ENCODE data around the gene ACER2. TPM values are rescaled to one million over a fixed set of nuclear protein-coding genes. Genes with fewer than 3 reads are reported as not detected.
"Not testable (repeated sequence)": the region's sequence is repeated elsewhere in the genome, so short reads cannot be mapped to it uniquely, and the experiment has no call there.

Gene ACER2
- total and polyA plus RNA-seq, 2 donors: 5.1 to 57.7 TPM

GRCh38 chr9:19416143-19416542 lies 7.3 kb downstream of the ACER2 start:
- 94% methylated on average over 2 of the region's 2 CpGs for WGBS
- no peak overlapping the region for H3K27ac ChIP-seq (ENCODE audit: low read depth)
- no peaks in the 10 kb centered on the region for H3K4me1 ChIP-seq (ENCODE audit: insufficient read depth)
- no peak for DNase-seq (ENCODE audit: extremely low spot score)
- H3K4me3 ChIP-seq (ENCODE audit: low read depth, low read length): no peak overlapping the region
- H3K36me3 ChIP-seq (ENCODE audit: insufficient read depth): no peaks in the 10 kb centered on the region

GRCh38 chr9:19420877-19421276 lies 12.1 kb downstream of the ACER2 start:
- no peak overlapping the region for H3K4me3 ChIP-seq (ENCODE audit: low read depth, low read length)
- 90% methylated on average over 1 of the region's 1 CpG for WGBS

GRCh38 chr9:19423163-19423562 lies 14.4 kb downstream of the ACER2 start:
- H3K4me1 ChIP-seq (ENCODE audit: insufficient read depth): no peaks in the 10 kb centered on the region
- 88% methylated on average over 3 of the region's 3 CpGs for WGBS
- H3K4me3 ChIP-seq (ENCODE audit: low read depth, low read length): no peak overlapping the region
- no peaks in the 10 kb centered on the region for H3K36me3 ChIP-seq (ENCODE audit: insufficient read depth)
- no peak for DNase-seq (ENCODE audit: extremely low spot score)
- H3K27ac ChIP-seq (ENCODE audit: low read depth): no peak overlapping the region

More at GRCh38 chr9:19420877-19421276, 12.1 kb downstream of the ACER2 start:
- Histone ChIP-seq H3K36me3 (ENCODE audit: insufficient read depth) (no peaks in the 10 kb centered on the region), H3K4me1 (ENCODE audit: insufficient read depth) (no peaks in the 10 kb centered on the region), H3K27ac (ENCODE audit: low read depth) (no peak overlapping the region)
- DNase-seq (ENCODE audit: extremely low spot score): no peak

GRCh38 chr9:19424176-19424779 lies 15.5 kb downstream of the ACER2 start:
- WGBS: 44% methylated on average over 3 of the region's 3 CpGs
- H3K4me1 ChIP-seq (ENCODE audit: insufficient read depth): no peaks in the 10 kb centered on the region
- no peaks in the 10 kb centered on the region for H3K36me3 ChIP-seq (ENCODE audit: insufficient read depth)
- DNase-seq (ENCODE audit: extremely low spot score): no peak
- H3K27ac ChIP-seq (ENCODE audit: low read depth): no peak overlapping the region
- no peak overlapping the region for H3K4me3 ChIP-seq (ENCODE audit: low read depth, low read length)

GRCh38 chr9:19429595-19429994 lies 20.8 kb downstream of the ACER2 start:
- H3K27ac ChIP-seq (ENCODE audit: low read depth): no peak overlapping the region
- H3K4me3 ChIP-seq (ENCODE audit: low read depth, low read length): no peak overlapping the region
- whole genome bisulfite sequencing: 76% methylated on average over 2 of the region's 2 CpGs
- no peak for DNase-seq (ENCODE audit: extremely low spot score)
- H3K36me3 ChIP-seq (ENCODE audit: insufficient read depth): no peaks in the 10 kb centered on the region
- H3K4me1 ChIP-seq (ENCODE audit: insufficient read depth): no peaks in the 10 kb centered on the region

- Histone ChIP-seq H3K4me3 (ENCODE audit: low read depth, low read length) (no peak overlapping the region), H3K4me1 (ENCODE audit: insufficient read depth) (no peaks in the 10 kb centered on the region), H3K36me3 (ENCODE audit: insufficient read depth) (no peaks in the 10 kb centered on the region), H3K27ac (ENCODE audit: low read depth) (no peak overlapping the region)
- no peak for DNase-seq (ENCODE audit: extremely low spot score)
- 87% methylated on average over 2 of the region's 2 CpGs for WGBS
Observed at GRCh38 chr9:19430201-19430760, 21.5 kb downstream of the ACER2 start.

GRCh38 chr9:19431361-19432171 lies 22.8 kb downstream of the ACER2 start:
- H3K27ac ChIP-seq (ENCODE audit: low read depth): no peak overlapping the region
- H3K36me3 ChIP-seq (ENCODE audit: insufficient read depth): no peaks in the 10 kb centered on the region
- WGBS: 58% methylated on average over 14 of the region's 14 CpGs
- no peaks in the 10 kb centered on the region for H3K4me1 ChIP-seq (ENCODE audit: insufficient read depth)
- no peak for DNase-seq (ENCODE audit: extremely low spot score)
- no peak overlapping the region for H3K4me3 ChIP-seq (ENCODE audit: low read depth, low read length)

- no peak overlapping the region for H3K27ac ChIP-seq (ENCODE audit: low read depth)
Observed at GRCh38 chr9:19432473-19432872, 23.7 kb downstream of the ACER2 start.

GRCh38 chr9:19433729-19434128 lies 24.9 kb downstream of the ACER2 start:
- not testable (repeated sequence) for DNase-seq (ENCODE audit: extremely low spot score); H3K27ac ChIP-seq (ENCODE audit: low read depth); H3K36me3 ChIP-seq (ENCODE audit: insufficient read depth); H3K4me3 ChIP-seq (ENCODE audit: low read depth, low read length); H3K4me1 ChIP-seq (ENCODE audit: insufficient read depth)
- 94% methylated on average over 27 of the region's 35 CpGs for WGBS

More at GRCh38 chr9:19432473-19432872, 23.7 kb downstream of the ACER2 start:
- DNase-seq (ENCODE audit: extremely low spot score): no peak
- Histone ChIP-seq H3K36me3 (ENCODE audit: insufficient read depth) (no peaks in the 10 kb centered on the region), H3K4me3 (ENCODE audit: low read depth, low read length) (no peak overlapping the region), H3K4me1 (ENCODE audit: insufficient read depth) (no peaks in the 10 kb centered on the region)

GRCh38 chr9:19440376-19440775 lies 31.6 kb downstream of the ACER2 start:
- H3K36me3 ChIP-seq (ENCODE audit: insufficient read depth): peaks cover 1% of the 10 kb centered on the region
- H3K4me1 ChIP-seq (ENCODE audit: insufficient read depth): no peaks in the 10 kb centered on the region
- no peak for DNase-seq (ENCODE audit: extremely low spot score)
- H3K27ac ChIP-seq (ENCODE audit: low read depth): no peak overlapping the region
- H3K4me3 ChIP-seq (ENCODE audit: low read depth, low read length): no peak overlapping the region
- 86% methylated on average over 1 of the region's 1 CpG for WGBS

GRCh38 chr9:19440823-19441580 lies 32.2 kb downstream of the ACER2 start:
- DNase-seq (ENCODE audit: extremely low spot score): no peak
- Histone ChIP-seq H3K4me3 (ENCODE audit: low read depth, low read length) (no peak overlapping the region), H3K4me1 (ENCODE audit: insufficient read depth) (no peaks in the 10 kb centered on the region), H3K27ac (ENCODE audit: low read depth) (no peak overlapping the region), H3K36me3 (ENCODE audit: insufficient read depth) (peaks cover 1% of the 10 kb centered on the region)
- 85% methylated on average over 5 of the region's 5 CpGs for whole genome bisulfite sequencing

- Histone ChIP-seq H3K4me3 (ENCODE audit: low read depth, low read length) (no peak overlapping the region), H3K36me3 (ENCODE audit: insufficient read depth) (peaks cover 4% of the 10 kb centered on the region), H3K27ac (ENCODE audit: low read depth) (no peak overlapping the region), H3K4me1 (ENCODE audit: insufficient read depth) (no peaks in the 10 kb centered on the region)
- WGBS: 70% methylated on average over 4 of the region's 4 CpGs
- DNase-seq (ENCODE audit: extremely low spot score): no peak
Observed at GRCh38 chr9:19441730-19442129, 32.9 kb downstream of the ACER2 start.

- Histone ChIP-seq H3K36me3 (ENCODE audit: insufficient read depth) (peaks cover 5% of the 10 kb centered on the region), H3K27ac (ENCODE audit: low read depth) (no peak overlapping the region), H3K4me3 (ENCODE audit: low read depth, low read length) (no peak overlapping the region), H3K4me1 (ENCODE audit: insufficient read depth) (no peaks in the 10 kb centered on the region)
- DNase-seq (ENCODE audit: extremely low spot score): no peak
- WGBS: 94% methylated on average over 9 of the region's 9 CpGs
Observed at GRCh38 chr9:19442240-19442639, 33.4 kb downstream of the ACER2 start.

Data from urinary bladder (tissue), 4 donors.